Spinal cord (tissue), 10 donors: ENCODE measurements around the gene RBM3. TPM values are rescaled to one million over a fixed set of nuclear protein-coding genes. Genes with fewer than 3 reads are reported as not detected.

Experiments
- DNase-seq, 6 donors: peaks; one replicate each; pipeline versions ENCODE4 v3.0.0 to v3.0.0-alpha.2; 2013 to 2015; ENCODE audit warnings: low spot score in 6 of 6, low read depth in 4 of 6
- H3K27ac ChIP-seq: one replicate; pipeline ENCODE4 v1.5.1; 2013; ENCODE audit warnings: low read depth, low read length, control low read depth
- H3K27me3 ChIP-seq: one replicate; pipeline ENCODE4 v1.6.1; 2013; ENCODE audit warnings: low read length; ENCODE audit not compliant: control insufficient read depth, insufficient read depth
- H3K36me3 ChIP-seq: one replicate; pipeline ENCODE4 v1.6.1; 2013; ENCODE audit warnings: low read length; ENCODE audit not compliant: control insufficient read depth, insufficient read depth
- H3K4me1 ChIP-seq: one replicate; pipeline ENCODE4 v1.6.1; 2013; ENCODE audit warnings: low read length; ENCODE audit not compliant: control insufficient read depth, insufficient read depth
- H3K4me3 ChIP-seq: one replicate; pipeline ENCODE4 v1.5.1; 2013; ENCODE audit warnings: low read depth, low read length, control low read depth
- H3K9me3 ChIP-seq: one replicate; pipeline ENCODE4 v1.6.1; 2013; ENCODE audit warnings: low read length; ENCODE audit not compliant: control insufficient read depth, insufficient read depth
- WGBS: methylation state at CpG from one replicate; pipeline ENCODE4 v1.1.5; 2013; ENCODE audit warnings: missing lambda C conversion rate; ENCODE audit not compliant: insufficient coverage; 5-methylcytosine and 5-hydroxymethylcytosine counted together
- polyA plus RNA-seq, 2 donors: library from polyadenylated mRNA; unstranded; fragments of 120-200 nt; gene quantifications; one replicate each; pipeline ENCODE4 v1.2.1, GENCODE V29; 2013; ENCODE audit not compliant: insufficient read length in 2 of 2
- total RNA-seq, 2 donors: library from RNA; depleted of rRNA in 1 of 2; stranded (reverse); fragments of 120-200 nt in 1 of 2; fragments of >200 nt in 1 of 2; gene quantifications; one replicate each; pipeline versions ENCODE4 v1.2.3 to v1.2.4, GENCODE V29; 2013 to 2014
- donor health status: healthy.

The RBM3 gene
- total and polyA plus RNA-seq, 4 donors: 116 to 254 (median 187) TPM

DNA sequence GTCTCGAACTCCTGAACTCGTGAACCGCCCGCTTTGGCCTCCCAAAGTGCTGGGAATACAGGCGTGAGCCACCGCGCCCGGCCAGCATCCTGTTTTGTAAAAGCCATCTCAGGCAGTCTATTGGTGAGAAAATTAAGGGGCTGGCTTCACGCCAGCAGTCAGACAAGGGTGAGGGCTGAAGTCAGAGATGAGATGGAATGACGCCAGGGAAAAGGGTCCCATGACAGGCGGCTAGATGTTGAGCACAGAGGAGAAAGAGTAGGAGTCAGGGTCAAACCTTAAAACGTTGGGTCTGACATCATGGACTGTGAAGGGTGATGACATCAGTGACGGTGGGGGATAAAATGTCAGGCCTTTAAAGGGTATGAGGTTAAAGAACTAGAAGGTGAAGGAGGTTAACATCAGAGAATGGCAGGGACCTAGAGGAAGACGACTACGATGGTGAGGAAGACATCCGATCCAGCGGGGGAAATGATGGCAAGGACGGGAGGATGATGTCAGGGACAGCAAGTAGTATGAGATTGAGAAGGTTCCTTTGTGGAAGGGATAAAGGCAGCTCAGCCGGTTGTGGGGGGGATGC is 504 bp upstream of the RBM3 start:
- peaks cover 20% of the 10 kb centered on the region for H3K4me1 ChIP-seq
- peak overlapping the region; percentile 93 for H3K4me3 ChIP-seq
- H3K9me3 ChIP-seq: no peaks in the 10 kb centered on the region
- DNase-seq: peak in 1 of 6 donors; percentile 7
- H3K27me3 ChIP-seq: no peaks in the 10 kb centered on the region
- H3K36me3 ChIP-seq: peaks cover 22% of the 10 kb centered on the region
- 44% methylated on average over 19 of the region's 19 CpGs for WGBS
- peak overlapping the region; percentile 98 for H3K27ac ChIP-seq

DNA sequence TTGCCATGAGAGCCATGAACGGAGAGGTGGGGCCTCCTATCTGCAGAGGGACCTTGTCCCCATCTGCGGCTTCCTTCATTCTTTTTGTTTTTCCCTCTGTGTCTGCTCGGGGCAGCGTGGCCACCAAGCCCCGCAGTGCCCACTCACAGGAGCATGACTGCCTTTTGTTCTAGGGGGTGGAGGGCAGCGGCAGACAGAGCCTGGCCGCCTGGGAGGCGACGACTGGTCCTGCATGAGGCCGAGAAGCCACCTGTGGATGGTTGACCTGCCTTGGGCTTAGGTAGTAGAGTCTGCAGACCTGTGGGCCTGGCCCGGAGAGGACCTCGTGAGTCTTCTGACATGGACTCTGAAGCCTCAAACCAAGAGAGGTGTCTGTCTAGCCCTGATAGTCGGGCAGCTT is 1.4 kb downstream of the RBM3 start:
- DNase-seq: no peak
- peak overlapping the region; percentile 98 for H3K27ac ChIP-seq
- H3K4me1 ChIP-seq: peaks cover 20% of the 10 kb centered on the region
- peaks cover 24% of the 10 kb centered on the region for H3K36me3 ChIP-seq
- 83% methylated on average over 13 of the region's 13 CpGs for WGBS
- H3K4me3 ChIP-seq: peak overlapping the region; percentile 93
- no peaks in the 10 kb centered on the region for H3K27me3 ChIP-seq
- no peaks in the 10 kb centered on the region for H3K9me3 ChIP-seq

DNA sequence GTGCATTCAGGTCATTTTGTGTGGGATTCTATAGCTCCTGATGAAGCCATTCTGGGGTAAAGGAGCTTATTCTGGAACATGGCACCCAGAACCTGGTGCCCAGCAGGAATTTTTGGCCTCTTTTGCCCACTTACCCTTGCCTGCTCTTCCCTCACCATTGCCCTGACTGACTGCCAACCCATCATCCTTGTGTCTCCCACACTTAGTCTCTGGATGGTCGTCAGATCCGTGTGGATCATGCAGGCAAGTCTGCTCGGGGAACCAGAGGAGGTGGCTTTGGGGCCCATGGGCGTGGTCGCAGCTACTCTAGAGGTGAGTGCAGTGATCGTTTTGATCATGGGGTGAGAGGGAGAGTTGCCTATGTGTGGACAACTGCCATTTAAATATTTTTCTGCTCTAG is 1.8 kb downstream of the RBM3 start:
- 81% methylated on average over 5 of the region's 6 CpGs for WGBS
- H3K36me3 ChIP-seq: peaks cover 24% of the 10 kb centered on the region
- H3K4me3 ChIP-seq: no peak overlapping the region
- H3K27ac ChIP-seq: no peak overlapping the region
- peaks cover 20% of the 10 kb centered on the region for H3K4me1 ChIP-seq
- H3K9me3 ChIP-seq: no peaks in the 10 kb centered on the region
- no peak for DNase-seq
- H3K27me3 ChIP-seq: no peaks in the 10 kb centered on the region

DNA sequence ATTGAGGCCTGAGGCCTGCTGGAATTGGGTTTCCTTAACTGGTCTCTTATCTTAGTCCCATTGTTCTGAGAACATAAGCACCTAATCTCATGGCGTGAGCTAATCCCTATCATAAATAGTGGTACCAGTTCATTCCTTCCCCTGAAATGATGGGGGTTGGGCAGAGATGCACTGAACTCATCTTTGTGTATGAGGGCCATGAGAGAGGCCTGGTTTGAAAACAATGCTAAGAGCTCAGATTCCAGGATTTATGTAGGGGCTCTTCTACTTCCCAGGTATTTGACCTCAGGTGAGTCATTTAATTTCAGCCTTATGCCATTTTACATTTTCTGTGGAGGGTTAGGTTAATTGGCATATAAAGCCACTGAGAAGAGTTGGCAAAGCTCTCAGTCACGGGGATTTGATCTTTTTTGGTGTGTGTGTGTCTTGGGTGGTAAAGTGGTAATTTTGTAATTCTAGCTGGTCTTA is 4.4 kb downstream of the RBM3 start:
- H3K4me3 ChIP-seq: no peak overlapping the region
- peaks cover 24% of the 10 kb centered on the region for H3K36me3 ChIP-seq
- no peak overlapping the region for H3K27ac ChIP-seq
- 36% methylated on average over 1 of the region's 2 CpGs for WGBS
- no peaks in the 10 kb centered on the region for H3K9me3 ChIP-seq
- DNase-seq: no peak
- H3K4me1 ChIP-seq: peaks cover 15% of the 10 kb centered on the region
- no peaks in the 10 kb centered on the region for H3K27me3 ChIP-seq

- WGBS: 50% methylated on average over 1 of the region's 3 CpGs
- Histone ChIP-seq H3K9me3 (no peaks in the 10 kb centered on the region), H3K4me1 (peaks cover 15% of the 10 kb centered on the region), H3K36me3 (peaks cover 24% of the 10 kb centered on the region), H3K4me3 (no peak overlapping the region), H3K27ac (no peak overlapping the region), H3K27me3 (no peaks in the 10 kb centered on the region)
- DNase-seq: no peak
Measured at GRCh38 chrX:48579259-48579658, 5.0 kb downstream of the RBM3 start.

DNA sequence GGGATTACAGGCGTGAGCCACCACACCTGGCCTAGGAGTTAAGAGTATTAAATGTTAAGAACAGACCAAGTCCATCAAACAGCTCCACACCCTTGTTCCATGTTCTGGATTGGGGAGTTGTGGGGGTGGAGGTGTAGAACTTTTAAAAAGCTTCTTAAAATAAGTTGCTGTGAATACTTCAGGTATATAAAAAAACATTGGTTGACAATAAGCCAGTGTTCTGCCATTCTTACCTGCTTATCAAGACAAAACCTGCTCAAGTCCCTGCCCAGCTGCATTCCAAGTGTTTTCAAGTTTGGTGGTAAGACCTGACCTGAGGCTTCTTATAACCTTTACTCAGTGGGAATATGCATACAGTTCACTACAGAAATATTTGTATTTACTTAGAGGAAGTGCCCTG is 6.4 kb downstream of the RBM3 start:
- Histone ChIP-seq H3K4me1 (peaks cover 7% of the 10 kb centered on the region), H3K4me3 (no peak overlapping the region), H3K36me3 (peaks cover 20% of the 10 kb centered on the region), H3K27me3 (no peaks in the 10 kb centered on the region), H3K27ac (no peak overlapping the region), H3K9me3 (no peaks in the 10 kb centered on the region)
- WGBS: no CpG with 5 or more reads among the region's 1 CpG
- no peak for DNase-seq

DNA sequence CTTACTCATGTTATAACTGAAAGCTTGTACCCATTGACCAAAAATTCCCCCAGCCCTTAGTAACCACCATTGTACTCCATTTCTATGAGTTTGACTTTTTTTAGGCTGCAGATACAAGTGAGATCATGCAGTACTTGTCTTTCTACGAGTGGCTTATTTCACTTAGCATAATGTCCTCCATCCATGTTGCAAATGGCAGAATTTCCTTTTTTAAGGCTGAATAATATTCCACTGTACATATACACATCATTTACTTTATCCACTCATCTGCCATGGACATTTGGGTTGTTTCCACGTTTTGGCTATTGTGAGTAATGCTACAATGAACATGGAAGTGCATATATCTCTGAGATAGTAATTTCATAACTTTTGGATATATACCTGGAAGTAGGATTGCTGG is 10.4 kb downstream of the RBM3 start:
- H3K36me3 ChIP-seq: no peaks in the 10 kb centered on the region

DNA sequence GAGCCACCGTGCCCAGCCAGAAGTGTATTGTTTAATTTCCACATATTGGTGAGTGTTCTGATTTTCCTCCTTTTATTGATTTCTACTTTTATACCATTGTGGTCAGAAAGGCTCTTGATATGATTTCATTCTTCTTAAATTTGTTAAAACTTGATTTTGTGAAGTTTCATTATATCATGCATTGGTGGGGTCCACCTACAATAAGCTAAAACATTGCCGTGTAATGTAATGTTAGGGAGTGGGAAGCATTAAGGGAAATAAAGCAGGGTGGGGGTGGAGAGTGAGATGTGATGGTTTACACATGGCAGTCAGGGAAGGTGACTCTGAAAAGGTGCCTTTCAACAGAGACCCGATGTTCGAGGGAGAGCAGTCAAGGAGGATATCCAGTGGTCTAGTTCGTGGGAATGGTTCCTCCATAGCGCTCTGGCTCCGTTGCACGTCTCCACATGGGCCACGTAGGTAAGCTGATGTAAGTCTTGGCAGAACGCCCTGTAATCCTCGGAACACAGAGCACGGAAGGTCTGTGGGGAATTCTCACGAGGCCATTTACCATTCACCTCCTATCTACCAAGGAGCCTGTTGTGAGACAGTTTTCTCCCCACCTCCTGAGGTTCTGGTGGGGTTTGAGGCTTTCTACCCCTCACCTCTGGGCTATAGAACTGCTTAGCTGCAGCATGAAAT is 15.3 kb downstream of the RBM3 start:
- H3K4me1 ChIP-seq: no peaks in the 10 kb centered on the region
- H3K9me3 ChIP-seq: no peaks in the 10 kb centered on the region
- WGBS: 70% methylated on average over 8 of the region's 13 CpGs
- H3K27me3 ChIP-seq: no peaks in the 10 kb centered on the region
- H3K27ac ChIP-seq: no peak overlapping the region
- DNase-seq: no peak
- no peaks in the 10 kb centered on the region for H3K36me3 ChIP-seq
- H3K4me3 ChIP-seq: no peak overlapping the region

More for the DNA sequence above, 10.4 kb downstream of the RBM3 start:
- WGBS: 67% methylated on average over 1 of the region's 2 CpGs
- H3K27me3 ChIP-seq: no peaks in the 10 kb centered on the region
- no peak overlapping the region for H3K27ac ChIP-seq
- no peak for DNase-seq
- no peaks in the 10 kb centered on the region for H3K9me3 ChIP-seq
- H3K4me1 ChIP-seq: no peaks in the 10 kb centered on the region
- no peak overlapping the region for H3K4me3 ChIP-seq

GRCh38 chrX:48590203-48591103 is 16.2 kb downstream of the RBM3 start:
- H3K27ac ChIP-seq: no peak overlapping the region

More at GRCh38 chrX:48590203-48591103, 16.2 kb downstream of the RBM3 start:
- no peak for DNase-seq
- Histone ChIP-seq H3K4me1 (no peaks in the 10 kb centered on the region), H3K36me3 (no peaks in the 10 kb centered on the region), H3K4me3 (no peak overlapping the region), H3K9me3 (no peaks in the 10 kb centered on the region), H3K27me3 (no peaks in the 10 kb centered on the region)
- WGBS: 82% methylated on average over 18 of the region's 21 CpGs
